ENCODE data around the gene NOXO1. TPM values are rescaled to one million over a fixed set of nuclear protein-coding genes. Genes with fewer than 3 reads are reported as not detected.

Gene NOXO1
- total and polyA plus RNA-seq, 9 of the 15 experiments (the other 6 are each of a cell fraction or from before 2014, with no cell fraction given) = not detected

DNA sequence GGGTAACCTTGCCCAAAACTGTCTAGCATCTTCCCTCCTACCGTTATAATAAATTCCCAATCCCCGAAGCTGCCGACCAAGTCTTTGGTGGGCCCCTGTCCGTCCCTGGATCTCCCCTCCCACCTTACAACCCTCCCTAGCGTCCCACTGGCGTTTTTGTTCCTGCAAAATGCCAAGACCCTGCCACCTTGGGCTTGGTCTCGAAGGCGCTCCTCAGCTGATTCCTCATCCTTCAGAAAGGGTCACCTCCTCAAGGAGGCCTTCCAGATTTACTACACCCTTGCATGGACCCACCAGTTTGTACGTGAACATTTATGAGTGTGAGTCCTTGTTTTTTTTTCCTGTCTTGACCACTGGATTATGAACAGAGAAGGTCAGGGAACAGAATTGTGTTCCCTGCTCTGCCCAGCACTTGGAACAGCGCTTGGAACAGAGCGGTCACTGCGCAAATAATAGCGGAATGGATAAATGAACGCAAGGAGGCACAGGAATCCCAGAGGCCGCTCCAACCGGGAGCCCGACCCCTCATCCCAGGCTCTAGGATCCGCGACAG, 1.8 kb upstream of the NOXO1 start (continued):
- TF ChIP-seq, protein P1, sequence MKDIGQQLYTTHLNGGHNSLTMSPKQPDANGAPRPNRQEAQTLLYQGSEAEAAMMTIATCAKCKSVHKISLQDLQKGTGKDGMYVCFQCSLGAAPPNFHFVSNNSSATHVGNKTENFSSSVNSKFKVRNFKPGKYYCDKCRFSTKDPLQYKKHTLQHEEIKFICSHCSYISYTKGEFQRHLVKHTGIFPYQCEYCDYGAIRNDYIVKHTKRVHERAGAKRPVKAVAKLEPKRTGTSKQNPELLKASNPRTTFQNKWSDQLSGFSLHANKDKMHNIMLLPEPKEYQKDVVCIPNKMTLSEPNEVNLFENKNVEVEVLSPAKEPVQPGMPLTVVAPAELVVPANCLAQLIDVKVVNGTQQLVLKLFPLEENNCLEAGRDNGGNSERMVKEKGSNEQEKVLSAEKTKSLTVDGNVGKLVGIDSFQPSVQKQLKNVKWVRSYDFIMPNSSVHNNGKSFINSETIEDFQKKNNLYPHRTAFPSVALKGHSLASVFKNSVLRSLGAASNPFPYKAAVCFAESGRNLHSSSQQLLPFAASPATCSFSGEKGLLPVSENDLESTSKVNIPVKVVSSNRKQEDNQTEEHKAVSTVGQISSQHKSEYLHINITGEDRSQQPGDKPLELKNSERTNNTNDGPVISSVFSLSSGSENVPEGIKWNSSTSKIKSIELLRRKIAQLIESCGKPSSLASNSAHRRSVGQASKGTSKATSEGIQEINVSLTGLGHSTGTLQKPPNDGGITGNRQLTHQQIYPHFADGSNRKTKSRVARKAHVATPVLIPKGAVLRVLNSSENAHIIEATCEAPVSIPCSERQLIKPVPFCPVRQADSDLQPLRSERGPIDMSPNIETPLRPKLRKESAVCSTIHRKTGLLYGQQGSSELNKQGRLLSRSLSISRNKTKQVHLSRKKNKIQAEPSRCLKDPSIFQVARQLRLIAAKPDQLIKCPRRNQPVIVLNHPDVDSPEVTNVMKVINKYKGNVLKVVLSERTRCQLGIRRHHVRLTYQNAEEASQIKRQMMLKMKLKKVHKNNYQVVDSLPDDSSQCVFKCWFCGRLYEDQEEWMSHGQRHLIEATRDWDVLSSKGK (CRISPR knock-in tag; IDR thresholded peaks at IDR 0.05) = no peak
- TF ChIP-seq ARHGAP35 (IDR thresholded peaks at IDR 0.05; ENCODE audit: partially characterized antibody) (no peak), SAP30 (IDR thresholded peaks at IDR 0.05; ENCODE audit: borderline replicate concordance, insufficient read depth, low read depth, low read length, poor library complexity, severe bottlenecking) (peak; percentile 13), RFX1 (IDR thresholded peaks at IDR 0.05) (no peak), RBBP5 (IDR thresholded peaks at IDR 0.05; ENCODE audit: borderline replicate concordance, insufficient read depth, low read length, poor library complexity, severe bottlenecking) (no peak), MTA3 (IDR thresholded peaks at IDR 0.05; ENCODE audit: borderline replicate concordance) (no peak), SMARCA5 (IDR thresholded peaks at IDR 0.05) (peak; percentile 36; the same call in 1 of the 2 replicates), ZBTB7A (IDR thresholded peaks at IDR 0.05; ENCODE audit: borderline replicate concordance, control insufficient read depth, low read depth, low read length) (no peak), SUPT5H (IDR thresholded peaks at IDR 0.05) (0 out of 2 replicates have a peak, but pooled peaks have one; percentile 9), ZNF444 (CRISPR knock-in tag; IDR thresholded peaks at IDR 0.05) (no peak), BCOR (IDR thresholded peaks at IDR 0.05) (peak; percentile 21; the same call in 1 of the 2 replicates), FOXK1 (CRISPR knock-in tag; IDR thresholded peaks at IDR 0.05; ENCODE audit: borderline replicate concordance) (0 out of 2 replicates have a peak, but pooled peaks have one; percentile 35), NCOR1 (IDR thresholded peaks at IDR 0.05) (no peak), RBFOX2 (IDR thresholded peaks at IDR 0.05; ENCODE audit: low read depth, low read length) (no peak), MYC (IDR thresholded peaks at IDR 0.05; ENCODE audit: low read depth, low read length) (no peak), MYC (CRISPR knock-in tag; IDR thresholded peaks at IDR 0.05; ENCODE audit: borderline replicate concordance, low read depth) (no peak)
- TF ChIP-seq, protein P2, sequence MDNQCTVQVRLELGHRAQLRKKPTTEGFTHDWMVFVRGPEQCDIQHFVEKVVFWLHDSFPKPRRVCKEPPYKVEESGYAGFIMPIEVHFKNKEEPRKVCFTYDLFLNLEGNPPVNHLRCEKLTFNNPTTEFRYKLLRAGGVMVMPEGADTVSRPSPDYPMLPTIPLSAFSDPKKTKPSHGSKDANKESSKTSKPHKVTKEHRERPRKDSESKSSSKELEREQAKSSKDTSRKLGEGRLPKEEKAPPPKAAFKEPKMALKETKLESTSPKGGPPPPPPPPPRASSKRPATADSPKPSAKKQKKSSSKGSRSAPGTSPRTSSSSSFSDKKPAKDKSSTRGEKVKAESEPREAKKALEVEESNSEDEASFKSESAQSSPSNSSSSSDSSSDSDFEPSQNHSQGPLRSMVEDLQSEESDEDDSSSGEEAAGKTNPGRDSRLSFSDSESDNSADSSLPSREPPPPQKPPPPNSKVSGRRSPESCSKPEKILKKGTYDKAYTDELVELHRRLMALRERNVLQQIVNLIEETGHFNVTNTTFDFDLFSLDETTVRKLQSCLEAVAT (IDR thresholded peaks at IDR 0.05) = no peak
- TF ChIP-seq, protein P3, sequence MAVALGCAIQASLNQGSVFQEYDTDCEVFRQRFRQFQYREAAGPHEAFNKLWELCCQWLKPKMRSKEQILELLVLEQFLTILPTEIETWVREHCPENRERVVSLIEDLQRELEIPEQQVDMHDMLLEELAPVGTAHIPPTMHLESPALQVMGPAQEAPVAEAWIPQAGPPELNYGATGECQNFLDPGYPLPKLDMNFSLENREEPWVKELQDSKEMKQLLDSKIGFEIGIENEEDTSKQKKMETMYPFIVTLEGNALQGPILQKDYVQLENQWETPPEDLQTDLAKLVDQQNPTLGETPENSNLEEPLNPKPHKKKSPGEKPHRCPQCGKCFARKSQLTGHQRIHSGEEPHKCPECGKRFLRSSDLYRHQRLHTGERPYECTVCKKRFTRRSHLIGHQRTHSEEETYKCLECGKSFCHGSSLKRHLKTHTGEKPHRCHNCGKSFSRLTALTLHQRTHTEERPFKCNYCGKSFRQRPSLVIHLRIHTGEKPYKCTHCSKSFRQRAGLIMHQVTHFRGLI (CRISPR knock-in tag; IDR thresholded peaks at IDR 0.05) = no peak

Data from K562 (cell line).